Measurements from ENCODE around the gene NFYC. TPM values are rescaled to one million over a fixed set of nuclear protein-coding genes. Genes with fewer than 3 reads are reported as not detected.

NFYC gene
- total and polyA plus RNA-seq, 11 donors: 45.2 to 82.8 (median 66.1) TPM

DNA sequence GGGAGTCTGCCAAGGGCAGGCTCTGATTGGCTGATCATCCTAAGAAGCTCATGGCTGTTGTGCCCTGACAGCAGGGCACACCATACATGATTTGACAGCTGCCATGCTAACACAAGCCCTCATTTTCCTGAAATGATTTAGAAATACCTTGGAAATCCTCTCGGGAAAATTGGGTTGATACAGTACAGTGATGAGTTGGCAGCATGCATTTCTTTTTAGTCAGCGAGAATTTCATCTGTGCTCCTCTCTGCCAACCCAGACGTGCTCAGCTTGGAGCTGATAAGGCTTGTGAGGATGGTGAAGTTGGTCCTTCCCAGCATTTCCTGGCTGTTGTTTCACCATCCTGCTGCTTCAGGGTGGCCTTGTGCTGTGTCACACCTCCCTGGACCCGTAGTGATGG, 69.5 kb downstream of the NFYC start:
- ATAC-seq: peak in 1 of 4 donors; percentile 41
- intact Hi-C loops (cut with DNase I): loop anchor here in 1 of 10 donors (10.0 kb wide), 1 partner anchor 136 kb away; no protein-coding TSS in a partner anchor
- 28 to 72% (median 49%) methylated on average over 3 to 4 of the region's 4 CpGs for WGBS, 4 donors
- Histone ChIP-seq H3K9me3 (no peaks in the 10 kb centered on the region), H3K4me3 (no peak overlapping the region), H3K36me3 (peaks cover 0 to 100% (median 98%) of the 10 kb centered on the region in 9 donors), H3K27me3 (no peaks in the 10 kb centered on the region), H3K27ac (no peak overlapping the region), H3K4me1 (peaks cover 0 to 37% (median 11%) of the 10 kb centered on the region in 12 donors)
- TF ChIP-seq POLR2A (IDR thresholded peaks at IDR 0.05): no peak
- TF ChIP-seq CTCF (IDR thresholded peaks at IDR 0.05): no peak
- no peak for DNase-seq

- no peak for DNase-seq
- peaks cover 0 to 100% (median 98%) of the 10 kb centered on the region in 9 donors for H3K36me3 ChIP-seq
- H3K4me3 ChIP-seq: no peak overlapping the region
- 66 to 76% (median 73%) methylated on average over 7 of the region's 7 CpGs for WGBS, 4 donors
- H3K4me1 ChIP-seq: peaks cover 0 to 45% (median 11%) of the 10 kb centered on the region in 12 donors
- ATAC-seq: no peak
- TF ChIP-seq CTCF (IDR thresholded peaks at IDR 0.05): no peak
- TF ChIP-seq POLR2A (IDR thresholded peaks at IDR 0.05): no peak
- H3K27ac ChIP-seq: no peak overlapping the region
- H3K27me3 ChIP-seq: no peaks in the 10 kb centered on the region
- H3K9me3 ChIP-seq: no peaks in the 10 kb centered on the region
- intact Hi-C loops (cut with DNase I): loop anchor here in 1 of 10 donors (10.0 kb wide), 1 partner anchor 138 kb away; no protein-coding TSS in a partner anchor
These were observed 70.8 kb downstream of the NFYC start for GRCh38 chr1:40762144-40762923.

DNA sequence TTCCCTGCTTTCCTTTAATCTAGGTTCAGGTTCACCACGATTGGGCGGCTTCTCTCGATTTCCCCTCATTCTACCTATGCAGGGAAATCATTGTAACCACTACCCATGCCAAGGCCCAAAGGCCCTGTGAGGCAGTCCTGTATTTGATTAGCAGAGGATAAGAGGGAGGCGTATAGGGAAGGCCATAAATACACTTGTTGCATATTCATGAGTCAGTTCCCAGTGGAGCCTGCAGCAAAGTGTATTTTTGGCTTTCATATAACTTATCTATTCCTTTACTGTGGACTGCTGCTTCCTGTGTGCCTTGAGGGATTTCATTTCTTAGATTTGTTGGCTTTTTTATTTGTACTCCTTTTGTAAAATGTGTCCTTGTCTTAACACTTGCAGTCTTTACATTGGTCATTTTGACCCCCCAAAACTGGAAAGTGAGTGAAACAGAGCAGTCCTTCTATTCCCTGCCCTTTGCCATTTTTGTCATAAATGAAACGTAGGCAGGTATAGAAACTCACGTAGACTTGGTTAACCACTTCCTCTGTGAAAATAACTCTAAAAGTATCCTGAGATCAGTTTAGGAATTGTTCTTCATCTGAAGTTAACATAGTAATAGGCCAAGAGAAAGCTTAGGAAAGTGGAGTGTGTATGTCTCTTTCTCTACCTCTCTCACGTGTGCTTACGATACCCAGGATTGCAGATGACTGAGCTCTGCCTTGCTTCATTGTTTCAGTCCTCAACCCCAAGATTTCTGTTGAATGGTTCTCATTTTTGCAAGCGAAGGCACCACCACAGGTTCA, 72.4 kb downstream of the NFYC start:
- DNase-seq (no peak), ATAC-seq (peak in 3 of 4 donors; percentile 11 to 27 (median 23))
- WGBS, 4 donors: 65 to 68% (median 66%) methylated on average over 9 of the region's 9 CpGs
- Histone ChIP-seq H3K36me3 (peaks cover 0 to 100% (median 98%) of the 10 kb centered on the region in 9 donors), H3K4me3 (no peak overlapping the region), H3K27ac (peak overlapping the region in 1 of 12 donors; percentile 18), H3K9me3 (no peaks in the 10 kb centered on the region), H3K27me3 (no peaks in the 10 kb centered on the region), H3K4me1 (peaks cover 0 to 53% (median 16%) of the 10 kb centered on the region in 12 donors)
- TF ChIP-seq CTCF (IDR thresholded peaks at IDR 0.05): no peak
- no peak for TF ChIP-seq POLR2A (IDR thresholded peaks at IDR 0.05)
- intact Hi-C loops (cut with DNase I): loop anchor here in 1 of 10 donors (10.0 kb wide), 1 partner anchor 139 kb away; no protein-coding TSS in a partner anchor

DNA sequence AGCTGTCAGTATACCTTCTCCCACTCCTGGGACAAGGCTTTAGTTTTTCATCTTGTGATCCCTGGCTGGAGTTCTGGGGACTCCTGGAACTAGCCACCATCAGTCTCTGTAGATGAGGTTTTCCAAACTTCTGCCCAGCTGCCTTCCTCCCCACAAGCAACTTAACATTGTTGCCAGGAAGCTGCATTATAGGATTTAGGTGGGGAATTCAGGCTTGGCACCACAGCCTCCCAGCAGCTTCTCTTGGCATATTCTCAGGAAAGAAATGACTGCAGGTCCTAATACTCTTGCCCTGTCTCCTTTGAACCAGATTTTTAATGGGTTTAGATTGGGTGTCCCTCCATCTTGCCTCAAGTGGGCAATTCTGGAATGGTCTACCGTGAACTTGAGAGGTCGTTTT, 73.5 kb downstream of the NFYC start:
- intact Hi-C loops (cut with DNase I): loop anchor here in 1 of 10 donors (10.0 kb wide), 1 partner anchor 140 kb away; no protein-coding TSS in a partner anchor

More for the DNA sequence above, 73.5 kb downstream of the NFYC start:
- no peaks in the 10 kb centered on the region for H3K27me3 ChIP-seq
- H3K36me3 ChIP-seq: peaks cover 0 to 100% (median 98%) of the 10 kb centered on the region in 9 donors
- no peak overlapping the region for H3K27ac ChIP-seq
- DNase-seq (no peak), ATAC-seq (no peak)
- 52 to 72% (median 63%) methylated on average over 2 of the region's 2 CpGs for WGBS, 4 donors
- no peak for TF ChIP-seq POLR2A (IDR thresholded peaks at IDR 0.05)
- no peak for TF ChIP-seq CTCF (IDR thresholded peaks at IDR 0.05)
- no peaks in the 10 kb centered on the region for H3K9me3 ChIP-seq
- no peak overlapping the region for H3K4me3 ChIP-seq
- H3K4me1 ChIP-seq: peaks cover 0 to 63% (median 20%) of the 10 kb centered on the region in 12 donors

Measured in heart left ventricle (tissue), 16 donors.